ENCODE data around the gene LIME1.

The LIME1 gene

GRCh38 chr20:63699466-63700198 is 36.8 kb upstream of the LIME1 start:
- Histone ChIP-seq H3K9me3 (ENCODE audit: control insufficient read depth, insufficient read depth, low read length) (no peaks in the 10 kb centered on the region), H3F3A (ENCODE audit: control insufficient read depth, insufficient read depth) (no peaks in the 10 kb centered on the region)

GRCh38 chr20:63700199-63701050 is 36.0 kb upstream of the LIME1 start:
- Histone ChIP-seq H3F3A (ENCODE audit: control insufficient read depth, insufficient read depth) (no peaks in the 10 kb centered on the region), H3K36me3 (ENCODE audit: control insufficient read depth, low read length) (peaks cover 19% of the 10 kb centered on the region)

More at GRCh38 chr20:63699466-63700198, 36.8 kb upstream of the LIME1 start:
- Histone ChIP-seq H3K79me2 (ENCODE audit: control insufficient read depth, low read length) (no peaks in the 10 kb centered on the region), H3K4me2 (ENCODE audit: low read length) (no peak overlapping the region), H3K27me3 (ENCODE audit: control insufficient read depth, low read length) (no peaks in the 10 kb centered on the region), H3K4me1 (ENCODE audit: control insufficient read depth, low read length) (peaks cover 9% of the 10 kb centered on the region), H4K20me1 (ENCODE audit: control insufficient read depth, insufficient read depth, low read depth, low read length) (no peaks in the 10 kb centered on the region), H3K27ac (ENCODE audit: low read depth, low read length) (no peak overlapping the region), H3K36me3 (ENCODE audit: control insufficient read depth, low read length) (peaks cover 11% of the 10 kb centered on the region), H3K9me2 (replicated peaks; ENCODE audit: control insufficient read depth, low read length) (no peaks in the 10 kb centered on the region), H3K4me3 (ENCODE audit: low read length) (no peak overlapping the region)
- no peak for TF ChIP-seq EZH2phosphoT487 (IDR thresholded peaks at IDR 0.05; ENCODE audit: borderline replicate concordance, low read length)
- TF ChIP-seq CTCF (IDR thresholded peaks at IDR 0.05; ENCODE audit: low read depth, low read length, poor library complexity, severe bottlenecking), result no peak

GRCh38 chr20:63701051-63701328 is 35.5 kb upstream of the LIME1 start:
- peaks cover 10% of the 10 kb centered on the region for H3K4me1 ChIP-seq (ENCODE audit: control insufficient read depth, low read length)
- no peak for TF ChIP-seq EZH2phosphoT487 (IDR thresholded peaks at IDR 0.05; ENCODE audit: borderline replicate concordance, low read length)
- TF ChIP-seq CTCF (IDR thresholded peaks at IDR 0.05; ENCODE audit: low read depth, low read length, poor library complexity, severe bottlenecking), result no peak
- no peak overlapping the region for H3K4me2 ChIP-seq (ENCODE audit: low read length)
- no peak overlapping the region for H3K27ac ChIP-seq (ENCODE audit: low read depth, low read length)
- no peaks in the 10 kb centered on the region for H3K27me3 ChIP-seq (ENCODE audit: control insufficient read depth, low read length)
- no peaks in the 10 kb centered on the region for H3K9me2 ChIP-seq (replicated peaks; ENCODE audit: control insufficient read depth, low read length)
- H3F3A ChIP-seq (ENCODE audit: control insufficient read depth, insufficient read depth), result no peaks in the 10 kb centered on the region
- H3K79me2 ChIP-seq (ENCODE audit: control insufficient read depth, low read length), result peaks cover 12% of the 10 kb centered on the region
- no peaks in the 10 kb centered on the region for H3K9me3 ChIP-seq (ENCODE audit: control insufficient read depth, insufficient read depth, low read length)
- H3K4me3 ChIP-seq (ENCODE audit: low read length), result no peak overlapping the region
- H3K36me3 ChIP-seq (ENCODE audit: control insufficient read depth, low read length), result peaks cover 25% of the 10 kb centered on the region
- H4K20me1 ChIP-seq (ENCODE audit: control insufficient read depth, insufficient read depth, low read depth, low read length), result peaks cover 3% of the 10 kb centered on the region

More at GRCh38 chr20:63700199-63701050, 36.0 kb upstream of the LIME1 start:
- Histone ChIP-seq H3K9me2 (replicated peaks; ENCODE audit: control insufficient read depth, low read length) (no peaks in the 10 kb centered on the region), H3K79me2 (ENCODE audit: control insufficient read depth, low read length) (peaks cover 6% of the 10 kb centered on the region), H3K27ac (ENCODE audit: low read depth, low read length) (no peak overlapping the region), H3K27me3 (ENCODE audit: control insufficient read depth, low read length) (no peaks in the 10 kb centered on the region), H3K4me2 (ENCODE audit: low read length) (no peak overlapping the region), H3K4me3 (ENCODE audit: low read length) (no peak overlapping the region), H3K4me1 (ENCODE audit: control insufficient read depth, low read length) (peaks cover 9% of the 10 kb centered on the region), H3K9me3 (ENCODE audit: control insufficient read depth, insufficient read depth, low read length) (no peaks in the 10 kb centered on the region), H4K20me1 (ENCODE audit: control insufficient read depth, insufficient read depth, low read depth, low read length) (no peaks in the 10 kb centered on the region)
- no peak for TF ChIP-seq CTCF (IDR thresholded peaks at IDR 0.05; ENCODE audit: low read depth, low read length, poor library complexity, severe bottlenecking)
- TF ChIP-seq EZH2phosphoT487 (IDR thresholded peaks at IDR 0.05; ENCODE audit: borderline replicate concordance, low read length), result no peak
